Keratinocyte (primary cell): ENCODE measurements around the gene ATG2B.

Source experiments
- EZH2 ChIP-seq: IDR thresholded peaks from one replicate; pipeline ENCODE4 v1.6.1; 2012; ENCODE audit warnings: inconsistent platforms, mild to moderate bottlenecking, low read length, moderate library complexity
- TF ChIP-seq, protein P1 (sequence below), 3 experiments: IDR thresholded peaks in 1 of 3; conservative IDR thresholded peaks in 1 of 3; optimal IDR thresholded peaks in 1 of 3; 2 replicates in 2 of 3; 3 replicates in 1 of 3; pipeline versions ENCODE3 to v1.5.1; 2011; ENCODE audit warnings: low read length in 3 of 3, mild to moderate bottlenecking in 3 of 3, moderate library complexity in 2 of 3, control low read depth in 1 of 3, inconsistent platforms in 1 of 3; ENCODE audit not compliant: insufficient read depth in 2 of 3; ENCODE audit errors: extremely low read depth in 1 of 3

DNA sequence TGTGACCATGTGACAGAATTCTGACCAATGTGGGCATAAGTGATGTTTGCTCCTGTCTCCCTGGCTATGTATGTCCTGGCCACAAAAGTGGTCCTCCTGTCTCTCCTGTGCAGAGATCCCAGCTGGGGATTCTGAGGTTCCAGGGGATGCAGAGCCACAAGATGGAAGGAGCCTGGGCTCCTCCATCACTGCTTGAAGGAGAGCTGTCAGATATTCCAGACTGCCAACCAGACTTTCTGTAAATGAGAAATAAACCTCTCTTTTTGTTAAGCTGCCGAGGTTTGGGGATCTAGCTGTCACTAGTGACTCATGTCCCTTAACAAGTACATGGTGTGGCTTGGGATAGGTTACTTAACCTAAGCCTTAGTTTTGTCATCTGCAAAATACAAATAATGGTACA, 85.3 kb downstream of the ATG2B start:
- TF ChIP-seq EZH2, result no peak
- TF ChIP-seq, protein P1, sequence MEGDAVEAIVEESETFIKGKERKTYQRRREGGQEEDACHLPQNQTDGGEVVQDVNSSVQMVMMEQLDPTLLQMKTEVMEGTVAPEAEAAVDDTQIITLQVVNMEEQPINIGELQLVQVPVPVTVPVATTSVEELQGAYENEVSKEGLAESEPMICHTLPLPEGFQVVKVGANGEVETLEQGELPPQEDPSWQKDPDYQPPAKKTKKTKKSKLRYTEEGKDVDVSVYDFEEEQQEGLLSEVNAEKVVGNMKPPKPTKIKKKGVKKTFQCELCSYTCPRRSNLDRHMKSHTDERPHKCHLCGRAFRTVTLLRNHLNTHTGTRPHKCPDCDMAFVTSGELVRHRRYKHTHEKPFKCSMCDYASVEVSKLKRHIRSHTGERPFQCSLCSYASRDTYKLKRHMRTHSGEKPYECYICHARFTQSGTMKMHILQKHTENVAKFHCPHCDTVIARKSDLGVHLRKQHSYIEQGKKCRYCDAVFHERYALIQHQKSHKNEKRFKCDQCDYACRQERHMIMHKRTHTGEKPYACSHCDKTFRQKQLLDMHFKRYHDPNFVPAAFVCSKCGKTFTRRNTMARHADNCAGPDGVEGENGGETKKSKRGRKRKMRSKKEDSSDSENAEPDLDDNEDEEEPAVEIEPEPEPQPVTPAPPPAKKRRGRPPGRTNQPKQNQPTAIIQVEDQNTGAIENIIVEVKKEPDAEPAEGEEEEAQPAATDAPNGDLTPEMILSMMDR (optimal IDR thresholded peaks at IDR 0.05 in 1 of 3, IDR thresholded peaks at IDR 0.05 in 1 of 3, conservative IDR thresholded peaks at IDR 0.05 in 1 of 3; ENCODE audit: extremely low read depth in 1 of 3, insufficient read depth in 2 of 3, low read length in 3 of 3), result no peak
